CD4-positive, CD25-positive, alpha-beta regulatory T cell (primary cell): ENCODE measurements around the gene CBFA2T2. TPM values are rescaled to one million over a fixed set of nuclear protein-coding genes. Genes with fewer than 3 reads are reported as not detected.
"Not testable (repeated sequence)": the region's sequence is repeated elsewhere in the genome, so short reads cannot be mapped to it uniquely, and the experiment has no call there.

Experiments
- ATAC-seq, 2 donors: fragments of 150-1000 bp; cut with Tn5 transposase; one replicate each; pipeline ENCODE4 v1.10.0; 2021; ENCODE audit warnings: low read depth in 2 of 2, moderate number of reproducible peaks in 2 of 2, moderate library complexity in 1 of 2
- DNase-seq, 3 donors: peaks; one replicate each; pipeline versions ENCODE4 v3.0.0 to v3.0.0-alpha.2; 2012 to 2022; ENCODE audit warnings: mixed read lengths in 1 of 3
- H3K27ac ChIP-seq: one replicate; pipeline ENCODE4 v1.7.0; 2013; ENCODE audit warnings: mild to moderate bottlenecking, low read length; ENCODE audit not compliant: insufficient read depth, poor library complexity, severe bottlenecking
- H3K27me3 ChIP-seq: one replicate; pipeline ENCODE4 v1.7.0; 2013; ENCODE audit warnings: low read length; ENCODE audit not compliant: control insufficient read depth, insufficient read depth
- H3K36me3 ChIP-seq: one replicate; pipeline ENCODE4 v1.7.0; 2013; ENCODE audit warnings: mild to moderate bottlenecking, low read length, moderate library complexity; ENCODE audit not compliant: control insufficient read depth, insufficient read depth
- H3K4me1 ChIP-seq: 2 replicates; pipeline ENCODE4 v1.7.0; 2013; ENCODE audit warnings: mild to moderate bottlenecking, low read length; ENCODE audit not compliant: insufficient read depth, control insufficient read depth, poor library complexity, severe bottlenecking
- H3K4me3 ChIP-seq: one replicate; pipeline ENCODE4 v1.7.0; 2013; ENCODE audit warnings: low read depth, mild to moderate bottlenecking, low read length, moderate library complexity
- H3K9me3 ChIP-seq, 2 experiments: 1 replicate in 1 of 2; 2 replicates in 1 of 2; pipeline ENCODE4 v1.7.0; 2013; ENCODE audit warnings: low read length in 2 of 2, mild to moderate bottlenecking in 1 of 2, moderate library complexity in 1 of 2; ENCODE audit not compliant: control insufficient read depth in 2 of 2
- H3K27ac Mint-ChIP-seq, 3 donors: one replicate each; pipeline ENCODE4 v1.8.0; 2020 to 2022; ENCODE audit warnings: mild to moderate bottlenecking in 3 of 3, mixed read lengths in 3 of 3, moderate library complexity in 2 of 3
- H3K27me3 Mint-ChIP-seq: one replicate; pipeline ENCODE4 v1.8.0; 2022; ENCODE audit warnings: mild to moderate bottlenecking, mixed read lengths
- H3K36me3 Mint-ChIP-seq: one replicate; pipeline ENCODE4 v1.8.0; 2020; ENCODE audit warnings: mixed read lengths
- H3K4me1 Mint-ChIP-seq, 4 donors: one replicate each; pipeline ENCODE4 v1.8.0; 2020 to 2022; ENCODE audit warnings: mixed read lengths in 4 of 4, mild to moderate bottlenecking in 1 of 4
- H3K4me3 Mint-ChIP-seq, 4 donors: one replicate each; pipeline ENCODE4 v1.8.0; 2020 to 2022; ENCODE audit warnings: mild to moderate bottlenecking in 4 of 4, mixed read lengths in 4 of 4, moderate library complexity in 3 of 4
- H3K9me3 Mint-ChIP-seq, 7 donors: one replicate each; pipeline ENCODE4 v1.8.0; 2020 to 2022; ENCODE audit warnings: mixed read lengths in 7 of 7, mild to moderate bottlenecking in 3 of 7, moderate library complexity in 2 of 7
- polyA plus RNA-seq, 4 donors: library from polyadenylated mRNA; unstranded; fragments of 300-500 nt; fragmentation: Illumina TruSeq; gene quantifications; one replicate each; pipeline ENCODE4 v1.2.3, GENCODE V29; 2021
- total RNA-seq: library from RNA; stranded (reverse); gene quantifications from one replicate; pipeline ENCODE4 v1.2.3, GENCODE V29; 2022

CBFA2T2 gene
- total and polyA plus RNA-seq, 5 donors from 2014 or later = 11.8 to 31.0 (median 14.0) TPM

DNA sequence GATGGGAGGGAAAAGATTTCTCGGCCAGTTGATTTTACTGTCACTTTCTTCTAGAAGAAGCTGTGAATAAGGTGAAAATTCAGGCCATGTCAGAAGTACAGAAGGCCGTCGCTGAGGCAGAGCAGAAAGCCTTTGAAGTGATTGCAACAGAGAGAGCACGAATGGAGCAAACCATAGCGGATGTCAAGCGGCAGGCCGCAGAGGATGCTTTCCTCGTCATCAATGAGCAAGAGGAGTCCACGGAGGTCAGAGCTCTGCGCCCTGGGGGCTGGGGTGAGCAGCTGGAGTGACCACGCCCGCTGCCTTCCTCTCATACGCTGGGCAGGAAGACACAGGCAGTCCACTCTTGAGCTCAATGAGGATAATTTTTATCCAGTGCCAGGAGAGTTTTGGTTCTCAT, 150.4 kb downstream of the CBFA2T2 start:
- Mint-ChIP-seq H3K4me3 (no peak overlapping the region), H3K36me3 (peaks cover 38% of the 10 kb centered on the region), H3K27ac (no peak overlapping the region), H3K27me3 (no peaks in the 10 kb centered on the region), H3K4me1 (peaks cover 0 to 6% (median 2%) of the 10 kb centered on the region in 4 donors), H3K9me3 (no peaks in the 10 kb centered on the region)
- H3K4me3 ChIP-seq = no peak overlapping the region
- ATAC-seq (no peak), DNase-seq (no peak)
- no peaks in the 10 kb centered on the region for H3K27me3 ChIP-seq
- H3K4me1 ChIP-seq = no peaks in the 10 kb centered on the region
- H3K36me3 ChIP-seq = peaks cover 59% of the 10 kb centered on the region
- no peaks in the 10 kb centered on the region for H3K9me3 ChIP-seq
- H3K27ac ChIP-seq = no peak overlapping the region

DNA sequence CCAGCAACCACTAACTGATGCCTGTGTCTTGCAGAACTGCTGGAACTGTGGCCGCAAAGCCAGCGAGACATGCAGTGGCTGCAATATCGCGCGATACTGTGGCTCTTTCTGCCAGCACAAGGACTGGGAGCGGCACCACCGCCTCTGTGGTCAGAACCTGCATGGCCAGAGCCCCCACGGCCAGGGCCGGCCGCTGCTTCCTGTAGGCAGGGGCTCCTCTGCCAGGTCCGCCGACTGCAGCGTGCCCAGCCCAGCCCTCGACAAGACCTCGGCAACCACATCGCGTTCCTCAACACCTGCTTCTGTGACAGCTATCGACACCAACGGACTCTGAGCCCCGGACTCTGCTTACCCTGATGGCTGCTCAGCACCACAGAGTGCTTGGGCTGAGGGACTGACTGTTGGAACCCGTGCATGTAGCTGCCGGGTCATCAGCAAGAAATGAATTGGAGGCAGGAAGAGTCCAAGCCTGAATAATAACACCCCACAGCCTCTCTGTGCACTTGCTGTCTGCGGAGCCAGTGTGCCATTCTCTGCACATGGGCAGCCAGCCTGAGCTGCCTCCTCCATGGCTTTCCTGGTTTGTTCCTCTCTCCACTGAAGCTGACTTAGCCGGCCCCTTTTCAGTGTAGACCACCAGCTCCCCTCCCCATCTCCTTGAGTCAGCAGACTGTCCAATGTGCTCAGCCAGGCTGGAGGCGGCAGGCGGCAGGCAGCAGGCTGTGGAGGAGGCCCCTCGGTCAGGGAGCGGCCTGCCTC, 154.6 kb downstream of the CBFA2T2 start:
- Mint-ChIP-seq H3K4me1 (peaks cover 3 to 30% (median 13%) of the 10 kb centered on the region in 4 donors), H3K36me3 (peaks cover 23% of the 10 kb centered on the region), H3K27ac (peak overlapping the region in 1 of 3 donors; percentile 79), H3K9me3 (no peaks in the 10 kb centered on the region), H3K4me3 (no peak overlapping the region), H3K27me3 (no peaks in the 10 kb centered on the region)
- DNase-seq (no peak), ATAC-seq (no peak)
- H3K36me3 ChIP-seq = peaks cover 40% of the 10 kb centered on the region
- no peak overlapping the region for H3K4me3 ChIP-seq
- no peaks in the 10 kb centered on the region for H3K9me3 ChIP-seq
- peaks cover 11% of the 10 kb centered on the region for H3K4me1 ChIP-seq
- no peak overlapping the region for H3K27ac ChIP-seq
- no peaks in the 10 kb centered on the region for H3K27me3 ChIP-seq

DNA sequence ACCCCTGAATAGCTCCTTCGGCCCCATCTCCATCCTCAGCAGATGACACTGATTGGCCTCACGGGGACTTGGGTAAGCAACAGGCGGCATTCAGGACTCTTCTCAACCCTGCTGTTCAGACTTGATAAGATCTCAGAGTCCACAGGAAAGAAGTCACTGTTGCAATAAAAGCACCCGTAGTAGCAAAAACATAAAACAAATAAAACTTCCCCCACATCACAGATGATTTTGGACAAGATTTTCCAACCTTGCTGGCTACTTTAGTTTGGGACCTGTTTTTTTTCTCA, 155.1 kb downstream of the CBFA2T2 start:
- H3K36me3 ChIP-seq = peaks cover 34% of the 10 kb centered on the region
- Mint-ChIP-seq H3K36me3 (peaks cover 19% of the 10 kb centered on the region), H3K4me1 (peaks cover 3 to 35% (median 14%) of the 10 kb centered on the region in 4 donors), H3K27ac (peak overlapping the region in 1 of 3 donors; percentile 79), H3K4me3 (no peak overlapping the region), H3K27me3 (no peaks in the 10 kb centered on the region), H3K9me3 (no peaks in the 10 kb centered on the region)
- H3K4me1 ChIP-seq = peaks cover 14% of the 10 kb centered on the region
- no peak overlapping the region for H3K27ac ChIP-seq
- H3K27me3 ChIP-seq = no peaks in the 10 kb centered on the region
- ATAC-seq = no peak
- H3K9me3 ChIP-seq = no peaks in the 10 kb centered on the region
- DNase-seq = no peak
- no peak overlapping the region for H3K4me3 ChIP-seq

DNA sequence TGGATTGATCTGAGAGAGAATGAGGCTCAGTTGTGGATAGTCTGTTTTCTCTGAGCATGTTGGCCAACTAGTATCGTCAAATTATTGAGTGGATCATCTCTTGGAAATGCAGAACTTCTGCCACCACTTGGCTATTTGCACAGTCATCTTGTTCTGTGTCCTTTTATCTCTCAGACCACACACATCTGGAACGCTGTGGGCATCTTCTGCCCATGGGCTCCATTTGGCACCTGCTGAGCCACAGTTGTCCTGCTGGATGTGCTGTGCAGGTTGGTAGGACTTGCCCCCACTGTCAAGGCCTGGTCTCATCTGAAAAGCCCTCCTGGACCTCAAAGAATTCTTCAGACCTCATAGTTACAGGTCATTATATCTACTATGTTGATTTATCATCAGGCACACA, 155.5 kb downstream of the CBFA2T2 start:
- H3K27ac Mint-ChIP-seq = peak overlapping the region in 1 of 3 donors; percentile 79
- no peak for DNase-seq
- Histone ChIP-seq H3K4me3 (no peak overlapping the region), H3K36me3 (peaks cover 32% of the 10 kb centered on the region), H3K9me3 (no peaks in the 10 kb centered on the region), H3K4me1 (peaks cover 14% of the 10 kb centered on the region), H3K27ac (no peak overlapping the region), H3K27me3 (no peaks in the 10 kb centered on the region)
- ATAC-seq = no peak
- no peaks in the 10 kb centered on the region for H3K9me3 Mint-ChIP-seq
- peaks cover 3 to 35% (median 14%) of the 10 kb centered on the region in 4 donors for H3K4me1 Mint-ChIP-seq
- H3K4me3 Mint-ChIP-seq = peak overlapping the region in 1 of 4 donors; percentile 44
- H3K27me3 Mint-ChIP-seq = no peaks in the 10 kb centered on the region
- H3K36me3 Mint-ChIP-seq = peaks cover 16% of the 10 kb centered on the region

DNA sequence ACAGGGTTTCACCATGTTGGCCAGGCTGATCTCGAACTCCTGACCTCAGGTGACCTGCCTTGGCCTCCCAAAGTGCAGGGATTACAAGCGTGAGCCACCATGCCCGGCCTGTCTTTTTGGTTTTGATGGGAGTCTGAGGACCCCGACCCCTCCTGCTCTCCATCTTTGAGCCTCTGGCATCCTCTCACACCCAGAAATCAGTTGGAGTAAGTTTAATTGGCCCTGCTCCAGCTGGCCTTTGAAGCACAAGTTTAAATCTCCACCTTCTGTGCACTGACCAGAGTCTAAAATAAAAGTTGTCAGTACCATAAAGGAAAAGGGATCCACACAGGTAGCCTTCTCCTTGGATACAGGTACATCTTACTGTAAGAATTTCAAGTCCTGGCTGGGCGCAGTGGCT, 156.3 kb downstream of the CBFA2T2 start:
- H3K36me3 Mint-ChIP-seq = peaks cover 13% of the 10 kb centered on the region
- H3K4me1 ChIP-seq = peaks cover 14% of the 10 kb centered on the region
- no peak overlapping the region for H3K27ac ChIP-seq
- H3K9me3 ChIP-seq = no peaks in the 10 kb centered on the region
- no peak overlapping the region for H3K27ac Mint-ChIP-seq
- no peaks in the 10 kb centered on the region for H3K27me3 Mint-ChIP-seq
- no peaks in the 10 kb centered on the region for H3K27me3 ChIP-seq
- no peak for ATAC-seq
- peaks cover 25% of the 10 kb centered on the region for H3K36me3 ChIP-seq
- no peaks in the 10 kb centered on the region for H3K9me3 Mint-ChIP-seq
- no peak overlapping the region for H3K4me3 Mint-ChIP-seq
- H3K4me3 ChIP-seq = no peak overlapping the region
- no peak for DNase-seq
- peaks cover 3 to 36% (median 13%) of the 10 kb centered on the region in 4 donors for H3K4me1 Mint-ChIP-seq

DNA sequence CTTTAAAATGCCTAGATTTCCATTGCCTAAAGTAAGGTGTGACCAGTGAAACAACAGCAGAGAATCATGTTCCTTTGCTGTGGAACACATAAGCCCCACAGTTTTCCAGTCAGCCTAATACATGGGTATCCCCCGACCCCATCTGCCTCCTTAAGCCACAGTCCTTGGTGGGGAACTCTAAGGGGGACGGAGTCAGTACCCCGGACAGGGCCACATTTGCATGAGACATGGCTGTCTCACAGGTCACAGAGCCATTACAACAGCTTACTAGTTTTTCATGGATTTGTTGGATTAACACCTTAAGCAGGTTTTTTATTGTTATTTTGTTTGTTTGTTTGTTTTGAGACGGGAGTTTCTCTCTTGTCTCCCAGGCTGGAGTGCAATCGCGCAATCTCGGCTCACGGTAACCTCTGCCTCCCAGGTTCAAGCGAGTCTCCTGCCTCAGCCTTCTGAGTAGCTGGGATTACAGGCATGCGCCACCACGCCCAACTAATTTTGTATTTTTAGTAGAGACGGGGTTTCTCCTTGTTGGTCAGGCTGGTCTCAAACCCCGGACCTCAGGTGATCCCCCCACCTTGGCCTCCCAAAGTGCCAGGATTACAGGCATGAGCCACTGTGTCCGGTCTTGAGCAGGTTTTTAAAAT, 157.2 kb downstream of the CBFA2T2 start:
- H3K27me3 ChIP-seq, H3K4me3 ChIP-seq, H3K9me3 Mint-ChIP-seq, ATAC-seq, H3K27me3 Mint-ChIP-seq, H3K27ac ChIP-seq, H3K9me3 ChIP-seq, DNase-seq: not testable (repeated sequence)
- H3K36me3 ChIP-seq = peaks cover 18% of the 10 kb centered on the region
- Mint-ChIP-seq H3K4me3 (peak overlapping the region in 2 of 4 donors; percentile 32 to 33), H3K27ac (peak overlapping the region in 1 of 3 donors; percentile 11), H3K4me1 (peaks cover 5 to 45% (median 18%) of the 10 kb centered on the region in 4 donors), H3K36me3 (peaks cover 13% of the 10 kb centered on the region)
- H3K4me1 ChIP-seq = peaks cover 14% of the 10 kb centered on the region

DNA sequence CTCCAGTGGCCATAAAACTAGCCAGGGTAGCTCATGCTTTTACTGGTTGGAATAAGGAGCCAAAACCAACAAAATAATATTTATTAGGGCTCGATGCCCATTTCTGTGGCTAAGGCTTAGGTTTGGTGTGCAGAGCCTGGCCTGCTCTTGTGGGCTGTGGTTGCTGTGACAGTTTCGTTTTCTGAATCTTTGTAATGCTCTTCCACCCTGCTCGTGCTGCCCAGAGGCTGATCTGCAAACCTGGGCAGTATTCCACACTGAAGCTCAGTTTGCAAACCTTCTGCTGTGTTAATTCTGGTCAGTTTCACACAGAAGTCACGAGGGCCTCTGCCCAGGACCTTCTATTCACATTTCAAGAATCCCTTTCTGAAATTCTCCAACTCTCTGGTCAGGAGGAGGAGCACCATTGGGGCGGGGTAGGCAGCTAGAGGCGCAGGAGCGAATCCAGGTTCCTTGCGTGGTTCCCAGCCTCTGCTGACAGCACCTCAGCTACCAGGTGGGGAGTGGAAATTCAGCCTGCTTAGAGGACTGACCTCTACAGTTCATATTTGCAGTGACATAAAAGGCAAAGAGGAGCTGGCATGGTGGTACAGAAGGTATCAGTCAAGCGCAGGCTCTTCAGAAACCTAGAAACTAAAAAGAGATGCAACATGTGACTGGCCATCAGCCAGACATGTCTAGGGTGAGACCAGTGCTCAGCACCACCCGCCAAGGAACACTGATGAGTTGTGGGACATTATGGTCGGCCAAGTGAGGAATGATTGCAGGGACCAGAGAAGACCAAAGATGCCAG, 157.9 kb downstream of the CBFA2T2 start:
- peak overlapping the region in 2 of 4 donors; percentile 27 to 33 for H3K4me3 Mint-ChIP-seq
- peaks cover 13% of the 10 kb centered on the region for H3K36me3 Mint-ChIP-seq
- no peaks in the 10 kb centered on the region for H3K27me3 Mint-ChIP-seq
- H3K27me3 ChIP-seq = no peaks in the 10 kb centered on the region
- H3K36me3 ChIP-seq = peaks cover 18% of the 10 kb centered on the region
- peak in 1 of 3 donors; percentile 45 for DNase-seq
- peaks cover 6 to 51% (median 21%) of the 10 kb centered on the region in 4 donors for H3K4me1 Mint-ChIP-seq
- no peaks in the 10 kb centered on the region for H3K9me3 Mint-ChIP-seq
- H3K27ac Mint-ChIP-seq = peak overlapping the region; percentile 11 to 83 (median 68)
- peaks cover 14% of the 10 kb centered on the region for H3K4me1 ChIP-seq
- no peak overlapping the region for H3K4me3 ChIP-seq
- no peak for ATAC-seq
- no peak overlapping the region for H3K27ac ChIP-seq
- no peaks in the 10 kb centered on the region for H3K9me3 ChIP-seq
